HG03342 (cell line): Measurements from ENCODE around the gene ELMO1.

Experiments
- ATAC-seq: cut with Tn5 transposase; IDR thresholded peaks from one replicate; pipeline ENCODE4 v1.9.1; 2021; ENCODE audit warnings: mild to moderate bottlenecking, moderate library complexity; ENCODE audit not compliant: unreplicated experiment

ELMO1 gene

DNA sequence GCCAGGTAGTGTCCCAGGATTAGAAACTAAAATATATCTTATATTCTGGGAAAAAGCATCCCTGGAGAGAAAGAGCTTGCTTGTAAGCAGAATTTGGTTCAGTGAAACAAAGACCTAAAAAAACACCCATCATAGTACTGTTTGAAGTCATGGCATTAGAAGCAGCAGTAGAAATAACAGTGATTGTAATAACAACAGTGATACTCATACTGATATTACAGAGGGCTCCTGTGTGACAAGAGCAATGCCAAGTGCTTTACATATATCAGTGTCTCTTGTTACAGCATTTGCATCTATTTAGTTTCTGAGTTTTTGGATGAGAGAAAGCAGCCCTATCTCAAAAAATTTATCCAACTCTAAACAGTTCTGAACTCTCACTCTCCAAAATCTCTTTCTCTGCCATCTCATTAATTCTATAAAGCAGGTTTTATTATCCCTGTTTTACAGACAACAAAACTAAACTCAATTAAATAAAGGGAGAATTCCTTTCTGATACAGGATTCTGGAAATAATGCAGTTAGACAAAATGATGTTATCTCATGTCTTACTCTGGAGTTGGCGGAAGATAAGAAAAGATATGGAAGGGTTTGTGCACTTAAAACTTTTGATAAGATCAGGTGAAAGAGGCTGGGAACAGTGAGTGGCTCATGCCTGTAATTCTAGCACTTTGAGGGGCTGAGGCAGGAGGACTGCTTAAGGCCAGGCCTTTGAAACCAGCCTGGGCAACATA, 577.9 kb downstream of the ELMO1 start:
- no peak for ATAC-seq

DNA sequence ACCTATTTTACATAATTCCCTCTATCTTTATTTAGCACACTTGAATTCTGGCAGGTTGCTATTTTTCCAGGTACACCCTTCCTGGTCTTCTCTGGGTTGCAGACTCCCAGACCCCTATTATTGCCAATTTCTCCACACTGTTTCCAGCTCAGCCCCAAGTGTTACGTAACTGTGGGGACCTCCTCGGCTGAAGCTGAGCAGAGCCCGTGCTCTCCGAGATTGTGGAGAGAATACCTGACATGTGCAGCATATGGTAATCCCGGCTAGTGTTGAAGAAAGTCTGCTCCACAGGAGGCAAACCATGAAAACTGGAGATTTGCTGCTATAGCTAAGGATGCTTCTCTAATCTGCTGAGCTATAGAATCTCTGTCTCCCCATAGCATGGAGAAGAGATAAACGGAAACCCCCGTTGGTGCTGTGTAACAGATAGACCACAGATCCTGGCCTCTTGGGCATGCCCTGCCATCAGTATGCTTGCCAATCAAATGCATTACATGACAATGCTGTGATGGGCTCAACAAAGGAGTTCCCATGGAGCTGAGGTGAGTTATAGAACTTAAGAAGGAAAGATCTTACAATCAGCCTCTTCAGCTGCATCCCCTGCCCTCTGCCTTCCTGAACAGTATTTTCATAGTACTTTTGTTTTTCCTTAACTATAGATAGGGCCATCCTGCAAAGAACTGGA, 579.8 kb downstream of the ELMO1 start:
- no peak for ATAC-seq

DNA sequence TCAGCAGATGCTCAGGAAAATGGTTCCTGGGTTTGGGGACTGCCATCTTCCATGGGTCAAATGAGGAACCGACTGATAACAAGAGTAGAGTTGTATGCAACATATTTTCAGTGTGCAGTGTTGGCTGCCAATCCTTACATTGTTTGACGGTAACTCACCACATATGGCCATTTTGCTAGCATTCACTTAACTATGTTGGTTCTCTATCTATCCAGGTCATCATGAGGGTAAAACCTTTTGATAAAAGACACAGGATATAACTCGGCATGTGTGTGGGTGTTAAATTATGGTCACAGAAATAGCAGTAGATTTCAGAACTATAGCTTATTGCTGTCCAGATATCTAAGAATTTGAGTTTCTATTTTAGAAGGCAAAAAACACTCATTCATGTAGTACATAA, 583.6 kb downstream of the ELMO1 start:
- ATAC-seq: no peak

DNA sequence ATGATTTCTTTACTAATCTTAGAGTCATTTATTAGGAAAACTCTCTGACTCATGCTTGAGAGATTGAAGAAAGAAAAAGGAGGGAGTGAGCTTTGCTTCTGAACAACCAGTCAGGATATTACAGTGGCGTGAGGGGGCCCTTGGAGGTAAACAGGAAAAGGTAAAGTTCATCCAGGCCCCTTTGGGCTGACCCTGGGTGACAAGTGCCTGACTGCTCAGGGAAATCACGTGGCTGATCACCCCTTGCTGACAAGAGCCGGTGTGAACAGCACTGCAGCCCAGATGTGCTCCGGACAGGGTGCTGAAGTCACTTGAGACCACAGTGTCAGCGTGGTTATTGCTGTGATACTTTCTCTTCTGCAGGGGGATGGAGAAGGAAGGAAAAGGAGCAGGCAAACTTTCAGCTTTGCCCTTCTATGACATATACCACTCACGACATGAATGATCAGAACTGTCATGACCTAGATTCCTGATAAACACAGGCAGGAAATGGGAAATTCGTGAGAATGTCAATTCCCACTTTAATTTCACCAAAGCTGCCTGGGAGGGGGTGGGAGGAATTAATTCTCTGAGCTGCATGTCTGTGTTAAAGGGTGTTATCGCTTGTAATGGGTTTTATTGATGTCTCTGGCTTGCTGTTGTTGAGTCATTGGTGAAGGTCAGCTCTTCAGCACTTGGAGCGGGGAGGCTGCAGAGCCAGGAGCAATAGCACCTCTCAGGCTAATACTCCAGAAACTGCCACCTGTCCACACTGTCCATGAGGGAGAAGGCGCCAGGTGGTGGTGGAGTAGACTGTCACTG, 584.6 kb downstream of the ELMO1 start:
- ATAC-seq: no peak

DNA sequence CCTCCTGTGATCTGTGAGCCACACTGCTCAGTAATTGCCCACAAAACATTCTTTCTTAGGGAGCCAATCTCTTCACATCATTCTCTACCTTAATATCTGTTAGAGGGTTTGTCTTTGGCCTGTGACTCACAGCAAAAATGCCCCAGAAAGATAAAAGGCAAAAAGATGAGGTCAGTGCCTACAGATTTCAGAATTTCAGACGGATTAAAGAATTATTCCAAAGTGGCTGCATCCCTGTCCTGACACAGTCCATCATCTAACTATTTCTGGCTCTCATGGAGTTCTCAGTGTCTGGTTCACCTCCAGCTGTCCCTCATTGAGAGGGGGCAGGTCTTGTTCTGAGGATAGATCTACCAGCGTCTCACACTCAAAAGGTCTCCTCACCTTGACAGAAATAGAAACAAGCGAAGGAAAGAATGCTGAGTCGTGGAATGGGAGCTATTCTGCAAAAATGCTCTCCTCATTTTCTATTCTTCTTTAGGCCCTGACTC, 585.8 kb downstream of the ELMO1 start:
- no peak for ATAC-seq

DNA sequence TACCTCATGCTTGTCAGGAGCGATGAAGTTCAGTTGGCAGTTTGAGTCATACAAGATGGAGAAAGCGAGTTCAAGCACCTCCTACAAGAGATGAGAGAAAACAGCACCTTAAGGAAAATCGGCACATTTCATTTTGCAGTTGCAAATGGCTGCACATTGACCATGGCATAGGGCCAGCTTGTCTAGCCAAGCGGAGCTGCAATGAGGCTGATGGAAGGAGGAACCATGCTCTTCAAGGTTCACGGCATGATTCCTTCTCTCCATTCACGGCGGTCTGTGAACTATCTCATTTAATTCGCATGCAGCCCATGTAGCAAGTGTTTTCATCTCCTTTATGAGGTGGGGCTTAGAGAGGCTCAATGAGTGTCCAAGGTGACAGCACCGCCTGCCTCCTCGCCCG, 587.0 kb downstream of the ELMO1 start:
- no peak for ATAC-seq

DNA sequence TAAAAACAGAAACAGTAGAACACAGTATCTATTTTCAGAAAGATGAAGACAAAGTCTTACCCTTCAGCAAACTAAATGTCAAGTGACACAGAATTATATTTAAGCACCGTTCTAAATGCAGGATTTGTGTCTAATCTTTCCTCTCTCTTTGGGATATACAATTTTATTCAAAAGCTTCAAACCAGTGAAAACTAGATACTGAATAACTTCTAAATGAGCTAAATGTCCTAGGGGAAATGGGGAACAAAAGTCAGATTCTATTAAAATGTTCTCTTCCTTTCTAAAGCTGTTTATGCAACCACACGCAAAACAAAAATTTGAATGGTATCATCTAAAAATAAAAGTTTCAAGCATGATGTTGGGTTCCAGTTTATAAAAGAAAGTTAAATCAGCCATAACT, 588.0 kb downstream of the ELMO1 start:
- no peak for ATAC-seq

DNA sequence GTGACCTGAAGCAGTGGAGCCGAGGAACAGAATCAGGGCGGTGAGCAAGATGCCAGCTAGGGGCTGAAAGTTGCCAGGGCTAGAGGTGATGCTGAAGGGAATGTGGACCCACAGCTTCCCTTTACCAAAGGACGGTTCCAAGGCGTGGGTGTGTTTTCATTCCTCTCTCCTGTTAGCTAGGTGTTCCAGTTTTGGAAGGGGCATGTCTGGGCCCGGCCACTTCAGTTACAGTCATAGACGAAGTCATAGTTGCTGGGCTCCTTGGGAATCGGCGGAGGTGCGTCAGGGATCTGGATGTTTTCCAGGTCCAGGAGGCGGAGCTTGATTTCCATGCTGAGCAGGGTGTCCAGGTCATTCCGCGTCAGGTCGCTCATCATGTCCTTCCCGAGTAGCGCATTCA, 593.3 kb downstream of the ELMO1 start:
- no peak for ATAC-seq

DNA sequence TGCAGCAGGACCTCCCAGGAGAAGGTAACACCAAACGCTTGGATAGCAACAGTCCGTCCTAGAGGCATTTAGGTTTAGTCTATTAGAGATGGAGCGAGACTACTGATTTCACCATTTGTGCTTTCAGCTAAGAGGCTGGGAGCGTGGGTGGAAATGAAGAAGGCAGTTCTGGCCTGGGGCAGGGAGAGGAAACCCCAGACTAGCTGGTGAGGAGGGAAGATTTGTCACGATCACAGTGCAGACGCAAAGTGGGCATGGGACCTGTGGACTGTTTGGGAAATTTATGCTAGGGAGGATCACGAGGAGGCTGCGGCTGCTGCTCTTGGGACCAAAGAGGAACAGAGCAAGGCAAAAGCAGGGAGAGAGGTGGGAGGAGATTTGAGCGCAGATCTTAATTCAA, 594.0 kb downstream of the ELMO1 start:
- no peak for ATAC-seq

DNA sequence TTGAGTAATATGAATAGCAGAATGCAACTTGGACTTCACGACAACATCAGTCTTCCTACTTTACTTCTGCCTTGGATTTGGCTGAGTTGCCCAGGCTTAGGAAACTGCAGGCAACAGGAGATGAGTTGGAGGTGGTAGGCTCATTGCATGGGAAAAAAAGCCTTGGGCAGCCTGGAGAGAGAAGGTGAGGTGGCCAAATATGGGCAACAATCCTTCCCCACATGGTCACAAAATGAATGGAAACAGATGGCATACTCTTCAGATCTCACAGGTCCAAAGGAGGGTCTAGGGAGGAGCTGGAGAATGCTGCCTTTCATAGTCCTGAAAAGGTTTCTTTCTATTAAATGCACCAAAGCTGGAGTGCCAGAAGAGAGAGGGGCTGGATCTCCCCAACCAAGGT, 595.7 kb downstream of the ELMO1 start:
- no peak for ATAC-seq

DNA sequence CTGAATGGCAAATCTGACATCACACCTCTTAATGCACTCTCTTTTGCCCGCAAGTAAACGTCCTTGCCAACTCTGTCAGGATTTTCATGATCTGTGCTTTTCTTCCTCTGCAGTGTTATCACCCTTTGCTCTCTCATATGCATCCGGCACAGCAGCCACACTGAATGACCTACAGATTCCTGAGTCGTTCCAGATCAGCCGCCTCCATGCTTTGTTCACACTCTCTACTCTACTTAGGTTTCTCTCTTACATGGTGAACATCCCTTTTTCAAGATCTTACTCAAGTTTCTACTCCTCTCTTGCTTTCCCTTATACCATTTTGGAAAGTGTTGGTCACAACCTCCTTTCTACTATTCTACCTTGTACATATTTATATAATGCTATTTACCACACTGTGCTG, 596.6 kb downstream of the ELMO1 start:
- no peak for ATAC-seq

DNA sequence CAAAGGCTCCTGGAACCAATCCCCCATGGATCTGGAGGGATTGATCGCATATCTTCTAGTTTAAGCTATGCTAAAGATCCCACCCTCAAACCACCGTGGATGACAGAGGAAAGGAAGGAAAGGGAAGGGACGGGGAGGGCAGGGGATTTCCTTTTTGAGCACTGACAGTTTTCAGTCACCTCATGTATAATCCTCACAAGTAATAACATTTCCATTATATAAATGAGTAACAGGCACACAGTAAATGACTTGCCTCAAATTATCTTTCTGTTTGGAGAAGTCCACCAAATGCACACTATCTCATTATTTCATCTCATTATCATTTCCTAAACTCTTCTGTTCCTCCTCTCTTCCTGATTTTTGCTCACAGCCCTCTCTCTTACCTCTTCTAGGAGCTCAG, 597.3 kb downstream of the ELMO1 start:
- ATAC-seq: no peak

DNA sequence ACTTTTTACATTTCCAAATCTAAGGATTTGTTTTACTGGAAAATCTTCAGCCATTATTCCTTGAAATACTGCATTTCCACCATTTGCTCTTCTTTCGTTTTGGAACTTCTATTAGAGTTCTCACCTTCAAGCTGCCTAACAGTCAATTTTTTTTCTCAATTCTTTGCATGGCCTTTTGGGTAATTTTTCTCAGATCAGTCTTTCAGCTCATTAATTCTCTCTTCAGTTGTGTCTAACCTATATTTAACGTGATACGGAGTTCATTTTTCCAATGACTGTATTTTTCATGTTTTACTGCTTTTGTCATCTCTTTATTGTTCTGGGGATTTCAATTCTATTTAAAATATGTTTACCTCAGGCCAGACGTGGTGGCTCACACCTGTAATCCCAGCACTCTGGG, 600.7 kb downstream of the ELMO1 start:
- ATAC-seq: no peak

DNA sequence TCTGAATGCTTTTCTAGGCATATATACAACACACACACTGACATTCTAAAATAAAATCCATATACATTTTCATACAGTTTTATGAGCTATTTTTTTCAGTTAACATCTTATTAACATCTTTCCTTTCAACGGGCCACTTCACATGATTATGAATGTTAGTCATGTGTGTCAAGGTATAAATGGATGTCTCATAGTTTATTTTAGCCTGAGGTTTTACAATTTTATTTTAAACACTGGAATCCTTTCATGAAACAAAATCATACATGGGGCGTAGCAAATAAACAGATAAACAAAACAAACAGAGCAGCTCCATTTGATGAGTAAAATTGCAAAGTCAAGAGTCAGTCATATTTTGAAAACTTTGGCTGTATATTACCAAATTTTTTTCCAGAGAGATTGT, 604.3 kb downstream of the ELMO1 start:
- ATAC-seq: no peak

DNA sequence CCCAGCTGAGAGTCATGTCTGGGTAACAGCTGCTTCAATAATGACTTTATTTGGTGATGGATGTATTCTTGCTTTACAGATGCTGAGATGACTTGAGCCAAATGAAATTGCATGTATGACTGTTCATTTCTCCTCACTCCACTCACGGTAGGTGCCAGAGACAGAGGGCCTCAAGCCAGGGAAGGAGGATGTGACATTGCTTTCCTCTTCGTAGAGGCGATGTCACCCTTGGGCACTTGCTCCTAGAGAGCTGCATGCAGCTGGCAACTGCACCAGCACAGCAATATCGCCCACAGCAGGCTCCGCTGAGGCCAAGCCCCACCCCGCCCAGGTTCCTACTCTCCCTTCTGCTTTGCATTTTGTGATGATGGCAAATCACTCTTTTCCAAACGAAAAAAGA, 607.8 kb downstream of the ELMO1 start:
- ATAC-seq: no peak

DNA sequence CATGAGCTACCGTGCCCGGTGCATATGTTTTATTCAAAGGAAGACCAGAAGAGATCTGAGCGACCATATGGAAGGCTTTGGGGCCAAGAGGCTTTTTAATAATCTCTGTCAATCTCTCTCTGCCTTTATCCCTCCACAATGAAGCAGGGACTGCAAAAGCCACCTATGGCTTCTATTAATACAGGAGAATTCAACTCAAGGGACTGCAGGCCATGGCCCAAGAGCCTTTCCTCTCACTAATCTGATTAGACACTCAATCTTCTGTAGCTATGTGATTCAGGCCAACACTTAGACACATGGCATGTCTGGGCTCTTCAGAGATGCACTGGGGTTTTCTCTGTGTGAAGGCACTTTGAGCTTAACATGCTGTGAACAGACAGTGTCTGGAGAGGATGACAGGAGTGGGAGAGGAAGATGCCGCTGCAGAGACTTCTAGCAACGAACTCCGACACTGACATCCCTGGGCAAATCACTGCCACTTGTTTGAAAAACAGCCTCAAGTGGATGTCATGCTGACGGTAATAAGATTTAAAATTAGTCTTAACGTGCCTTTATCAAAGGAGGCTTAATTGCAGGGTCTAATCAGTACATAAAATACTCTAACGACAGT, 609.9 kb downstream of the ELMO1 start:
- no peak for ATAC-seq

DNA sequence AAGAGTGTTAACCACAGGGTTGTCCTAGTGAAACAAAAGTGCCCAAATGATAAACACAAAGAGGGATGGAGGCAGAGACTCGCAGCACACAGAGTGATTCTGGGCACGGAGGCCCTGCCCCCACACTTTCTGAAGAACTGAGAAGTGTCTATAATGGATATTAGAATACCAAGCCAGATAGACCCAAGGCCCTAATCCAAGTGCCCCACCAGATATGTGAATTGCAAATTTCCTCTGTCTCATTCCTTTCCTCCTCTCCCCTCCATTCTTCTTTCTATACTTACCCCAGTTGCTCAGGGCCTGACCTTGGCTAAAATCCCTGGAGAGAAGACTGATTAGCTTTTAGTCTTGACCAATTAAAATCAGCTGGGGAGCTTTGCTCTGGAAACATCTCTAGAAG, 617.6 kb downstream of the ELMO1 start:
- ATAC-seq: no peak

DNA sequence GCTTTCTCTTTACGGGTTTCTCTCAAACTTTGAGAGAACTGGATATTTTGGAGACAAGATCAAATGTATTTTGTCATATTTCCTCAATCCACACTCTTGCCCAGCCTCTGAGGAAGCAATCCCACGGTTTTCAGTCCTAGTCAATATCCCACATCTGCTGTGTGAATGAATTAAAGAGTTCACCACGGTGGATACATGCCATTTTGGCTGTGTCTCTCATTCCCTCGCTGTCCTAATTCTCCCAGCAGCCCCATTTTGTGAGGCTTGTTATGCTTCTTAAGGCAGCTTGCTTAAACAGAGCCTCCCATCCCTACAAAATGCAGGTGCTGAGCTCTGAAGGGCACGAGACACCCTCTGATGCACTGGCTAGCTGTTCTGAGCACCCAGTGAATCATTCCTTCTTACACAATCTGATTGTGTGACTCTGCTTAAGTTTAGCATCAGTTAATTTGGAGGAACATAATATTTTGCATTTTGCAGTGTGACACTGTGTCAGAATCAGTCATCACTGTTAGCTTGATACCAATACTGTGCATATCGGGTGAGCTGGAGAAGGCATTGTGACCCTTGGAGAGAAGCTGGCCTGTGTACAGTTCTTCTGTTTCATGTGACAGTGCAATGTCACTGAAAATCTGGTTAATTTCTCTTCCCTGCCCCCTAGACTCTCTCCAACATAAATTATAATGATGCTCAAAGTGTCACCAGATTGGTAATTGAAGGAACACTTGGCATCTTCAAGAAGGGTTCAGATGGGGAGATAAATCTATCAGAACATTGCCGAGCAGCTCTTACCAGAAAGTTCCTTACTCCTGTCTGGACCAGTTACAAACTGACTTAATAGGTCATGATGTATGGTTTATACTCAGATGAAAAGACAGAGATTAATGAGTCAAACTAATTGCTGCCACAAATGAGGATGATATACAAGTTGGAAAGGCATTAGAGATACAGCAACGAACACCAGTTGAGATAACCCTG, 620.6 kb downstream of the ELMO1 start:
- no peak for ATAC-seq

DNA sequence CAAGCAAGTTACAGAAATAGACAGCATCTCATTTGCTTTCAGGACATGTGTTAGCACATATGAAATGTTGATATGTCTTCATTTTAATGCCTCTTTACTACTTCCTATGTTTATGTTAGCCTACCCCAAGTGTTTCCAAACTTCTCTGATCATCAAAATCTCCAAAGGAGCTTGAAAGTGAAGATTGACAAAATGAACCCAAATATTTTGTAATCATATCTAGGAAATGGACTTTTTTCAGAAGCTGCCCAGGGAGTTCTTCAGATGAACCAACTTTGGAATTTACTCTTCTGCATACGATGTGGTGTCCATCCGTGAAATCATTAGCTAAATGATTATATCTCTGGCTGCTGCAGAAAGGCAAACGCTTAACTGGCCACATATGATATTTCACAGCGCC, 623.2 kb downstream of the ELMO1 start:
- ATAC-seq: no peak

DNA sequence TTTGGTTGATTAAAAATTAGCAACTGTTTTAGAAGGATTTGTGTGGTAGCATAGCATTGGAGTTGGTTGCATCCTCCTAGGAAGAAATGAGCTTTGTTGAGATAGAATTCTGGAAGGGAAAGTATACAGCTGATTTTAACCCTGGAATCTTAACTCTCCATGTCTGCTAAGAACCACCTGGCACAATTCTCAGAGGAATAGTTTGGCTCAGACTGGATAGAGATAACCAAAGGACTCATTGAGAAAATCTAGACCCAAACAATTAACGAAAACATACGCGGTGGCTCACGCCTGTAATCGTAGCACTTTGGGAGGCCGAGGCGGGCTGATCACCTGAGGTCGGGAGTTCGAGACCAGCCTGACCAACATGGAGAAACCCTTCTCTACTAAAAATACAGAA, 625.3 kb downstream of the ELMO1 start:
- no peak for ATAC-seq
